ENCODE results near the gene PDE4C.
A peak's percentile ranks its signal among the peaks of the same experiment; 100 is the strongest.
"Not testable (repeated sequence)": the region's sequence is repeated elsewhere in the genome, so short reads cannot be mapped to it uniquely, and the experiment has no call there.

The PDE4C gene

GRCh38 chr19:18221815-18222725 is 4.2 kb downstream of the PDE4C start:
- DNase-seq: no peak

- no peak for DNase-seq
Measured at GRCh38 chr19:18220632-18221275, 5.5 kb downstream of the PDE4C start.

- no peak for DNase-seq
Measured at GRCh38 chr19:18219911-18220631, 6.2 kb downstream of the PDE4C start.

- no peak for DNase-seq
Measured at GRCh38 chr19:18218600-18218999, 7.6 kb downstream of the PDE4C start.

GRCh38 chr19:18218159-18218558 is 8.1 kb downstream of the PDE4C start:
- no peak for DNase-seq

GRCh38 chr19:18216789-18217188 is 9.4 kb downstream of the PDE4C start:
- DNase-seq: no peak

- DNase-seq: no peak
Measured at GRCh38 chr19:18214779-18215433, 11.3 kb downstream of the PDE4C start.

GRCh38 chr19:18211683-18212082 is 14.6 kb downstream of the PDE4C start:
- no peak for DNase-seq

GRCh38 chr19:18209912-18210311 is 16.3 kb downstream of the PDE4C start:
- DNase-seq: not testable (repeated sequence)

- peak; percentile 44 for DNase-seq
Measured at GRCh38 chr19:18208098-18208951, 17.9 kb downstream of the PDE4C start.

- DNase-seq: no peak
Measured at GRCh38 chr19:18206018-18206417, 20.2 kb downstream of the PDE4C start.

GRCh38 chr19:18205200-18205892 is 20.9 kb downstream of the PDE4C start:
- peak; percentile 77 for DNase-seq

GRCh38 chr19:18204394-18205199 is 21.6 kb downstream of the PDE4C start:
- DNase-seq: peak; percentile 66

GRCh38 chr19:18203863-18204393 is 22.3 kb downstream of the PDE4C start, which contains the start of gene RAB3A:
Gene RAB3A (minus strand): TSS chr19:18204042. CDS start chr19:18202740, 1,302 bp downstream.
- DNase-seq: peak; percentile 100

GRCh38 chr19:18203408-18203862 is 22.8 kb downstream of the PDE4C start:
- peak; percentile 58 for DNase-seq

GRCh38 chr19:18202778-18203407 is 23.3 kb downstream of the PDE4C start:
- no peak for DNase-seq

GRCh38 chr19:18202397-18202777 is 23.9 kb downstream of the PDE4C start:
- DNase-seq: no peak

GRCh38 chr19:18198374-18198773 is 27.9 kb downstream of the PDE4C start:
- DNase-seq: no peak

- DNase-seq: no peak
Measured at GRCh38 chr19:18197941-18198340, 28.3 kb downstream of the PDE4C start.
